ENCODE measurements around the gene ATP6V0D1. TPM values are rescaled to one million over a fixed set of nuclear protein-coding genes. Genes with fewer than 3 reads are reported as not detected.

The ATP6V0D1 gene
- total and polyA plus RNA-seq, 9 donors = 32.5 to 113 (median 63.0) TPM

DNA sequence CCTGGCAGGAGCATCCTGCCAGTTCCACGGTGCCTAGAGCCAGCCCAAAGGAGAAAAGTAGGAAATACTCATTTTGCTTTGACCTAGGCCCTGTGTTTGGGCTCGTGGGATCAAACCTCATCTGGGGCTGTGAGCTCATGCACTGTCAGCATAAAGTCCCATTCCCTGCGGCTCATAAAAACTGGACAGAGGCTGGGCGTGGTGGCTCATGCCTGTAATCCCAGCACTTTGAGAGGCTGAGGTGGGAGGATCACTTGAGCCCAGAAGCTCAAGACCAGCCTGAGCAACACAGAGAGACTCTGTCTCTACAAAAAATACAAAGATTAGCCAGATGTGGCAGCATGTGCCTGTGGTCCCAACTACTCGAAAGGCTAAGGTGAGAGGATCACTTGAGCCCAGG lies 17.9 kb downstream of the ATP6V0D1 start:
- no peaks in the 10 kb centered on the region for H3K36me3 ChIP-seq
- H3K27me3 ChIP-seq = no peaks in the 10 kb centered on the region
- peaks cover 35% of the 10 kb centered on the region for H3K4me1 ChIP-seq (ENCODE audit: insufficient read depth)
- no peak for DNase-seq
- no peak overlapping the region for H3K4me3 ChIP-seq
- no peak overlapping the region for H3K27ac ChIP-seq
- intact Hi-C loops (cut with DNase I) = loop anchor here in 1 of 4 donors (5.0 to 10.0 kb wide), 3 partner anchors 36 to 528 kb away; partner anchors contain the start of genes CES2 and CIAO2B
- H3K9me3 ChIP-seq = no peaks in the 10 kb centered on the region
- WGBS, 3 donors = 78 to 82% (median 79%) methylated on average over 5 of the region's 5 CpGs
- TF ChIP-seq EP300 (IDR thresholded peaks at IDR 0.05) (no peak), POLR2A (IDR thresholded peaks at IDR 0.05) (no peak)
- TF ChIP-seq, protein P1, sequence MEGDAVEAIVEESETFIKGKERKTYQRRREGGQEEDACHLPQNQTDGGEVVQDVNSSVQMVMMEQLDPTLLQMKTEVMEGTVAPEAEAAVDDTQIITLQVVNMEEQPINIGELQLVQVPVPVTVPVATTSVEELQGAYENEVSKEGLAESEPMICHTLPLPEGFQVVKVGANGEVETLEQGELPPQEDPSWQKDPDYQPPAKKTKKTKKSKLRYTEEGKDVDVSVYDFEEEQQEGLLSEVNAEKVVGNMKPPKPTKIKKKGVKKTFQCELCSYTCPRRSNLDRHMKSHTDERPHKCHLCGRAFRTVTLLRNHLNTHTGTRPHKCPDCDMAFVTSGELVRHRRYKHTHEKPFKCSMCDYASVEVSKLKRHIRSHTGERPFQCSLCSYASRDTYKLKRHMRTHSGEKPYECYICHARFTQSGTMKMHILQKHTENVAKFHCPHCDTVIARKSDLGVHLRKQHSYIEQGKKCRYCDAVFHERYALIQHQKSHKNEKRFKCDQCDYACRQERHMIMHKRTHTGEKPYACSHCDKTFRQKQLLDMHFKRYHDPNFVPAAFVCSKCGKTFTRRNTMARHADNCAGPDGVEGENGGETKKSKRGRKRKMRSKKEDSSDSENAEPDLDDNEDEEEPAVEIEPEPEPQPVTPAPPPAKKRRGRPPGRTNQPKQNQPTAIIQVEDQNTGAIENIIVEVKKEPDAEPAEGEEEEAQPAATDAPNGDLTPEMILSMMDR (IDR thresholded peaks at IDR 0.05) = no peak

DNA sequence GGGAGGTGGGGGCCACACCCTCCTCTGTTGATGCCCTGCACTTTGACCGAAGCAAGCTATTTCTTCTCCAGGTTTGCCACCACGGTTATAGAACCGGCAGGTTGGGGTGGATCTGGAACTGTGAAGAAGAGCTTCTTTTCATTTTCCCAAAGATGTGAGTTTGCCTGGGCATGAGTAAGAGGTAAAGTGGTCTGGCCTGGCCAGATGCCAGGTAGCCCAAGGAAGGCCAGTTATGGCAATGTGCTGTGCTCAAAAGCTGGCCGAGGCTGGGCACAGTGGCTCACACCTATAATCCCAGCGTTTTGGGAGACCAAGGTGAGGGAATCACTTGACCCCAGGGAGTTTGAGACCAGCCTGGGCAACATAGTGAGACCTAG lies 18.7 kb downstream of the ATP6V0D1 start:
- Histone ChIP-seq H3K9me3 (no peaks in the 10 kb centered on the region), H3K4me1 (ENCODE audit: insufficient read depth) (peaks cover 43% of the 10 kb centered on the region), H3K4me3 (no peak overlapping the region), H3K36me3 (no peaks in the 10 kb centered on the region), H3K27ac (no peak overlapping the region), H3K27me3 (no peaks in the 10 kb centered on the region)
- intact Hi-C loops (cut with DNase I) = loop anchor here in 1 of 4 donors (5.0 to 10.0 kb wide), 3 partner anchors 35 to 527 kb away; partner anchors contain the start of genes CES2 and CIAO2B
- 79 to 87% (median 85%) methylated on average over 5 of the region's 5 CpGs for WGBS, 3 donors
- TF ChIP-seq EP300 (IDR thresholded peaks at IDR 0.05) (no peak), POLR2A (IDR thresholded peaks at IDR 0.05) (no peak)
- TF ChIP-seq, protein P1 (IDR thresholded peaks at IDR 0.05) = no peak
- no peak for DNase-seq

DNA sequence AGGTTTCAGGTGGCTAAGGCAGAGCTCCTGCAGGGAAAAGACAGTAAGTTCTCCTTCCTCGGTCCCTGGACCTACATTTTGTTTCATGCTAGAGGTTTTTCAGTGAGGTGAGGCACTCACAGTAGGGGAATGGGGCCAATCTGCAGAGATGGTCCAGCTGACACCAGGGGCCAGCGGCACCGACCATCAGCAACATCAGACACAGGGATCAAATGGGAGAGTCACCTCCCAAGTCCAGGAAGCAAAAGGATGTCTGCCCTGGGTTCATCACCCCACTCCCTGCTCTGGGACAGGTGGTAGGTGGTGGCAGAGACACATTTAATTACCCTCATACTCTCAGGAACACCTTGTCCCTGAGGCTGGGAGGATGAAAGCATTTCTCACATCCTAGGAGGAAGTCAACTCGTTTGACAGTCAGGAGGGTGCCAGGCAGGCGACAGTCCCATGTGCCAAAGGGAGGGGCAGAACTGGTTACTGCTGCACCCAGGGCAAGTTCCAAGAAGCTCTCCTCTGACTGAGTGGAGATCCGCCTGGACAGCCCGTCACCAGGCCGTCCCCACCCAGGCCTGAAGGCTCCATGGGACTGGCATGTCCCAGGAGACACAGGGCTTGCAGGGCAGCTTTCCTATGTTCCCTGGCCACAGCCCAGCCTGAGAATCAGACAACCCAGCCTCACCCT lies 19.2 kb downstream of the ATP6V0D1 start:
- intact Hi-C loops (cut with DNase I) = loop anchor here in 1 of 4 donors (5.0 to 10.0 kb wide), 3 partner anchors 34 to 527 kb away; partner anchors contain the start of genes CES2 and CIAO2B
- Histone ChIP-seq H3K4me3 (no peak overlapping the region), H3K36me3 (no peaks in the 10 kb centered on the region), H3K27ac (no peak overlapping the region), H3K27me3 (no peaks in the 10 kb centered on the region), H3K9me3 (no peaks in the 10 kb centered on the region), H3K4me1 (ENCODE audit: insufficient read depth) (peaks cover 48% of the 10 kb centered on the region)
- 86 to 89% (median 88%) methylated on average over 7 to 8 of the region's 8 CpGs for WGBS, 3 donors
- no peak for DNase-seq
- TF ChIP-seq, protein P1 (IDR thresholded peaks at IDR 0.05) = no peak
- no peak for TF ChIP-seq EP300 (IDR thresholded peaks at IDR 0.05)
- no peak for TF ChIP-seq POLR2A (IDR thresholded peaks at IDR 0.05)

DNA sequence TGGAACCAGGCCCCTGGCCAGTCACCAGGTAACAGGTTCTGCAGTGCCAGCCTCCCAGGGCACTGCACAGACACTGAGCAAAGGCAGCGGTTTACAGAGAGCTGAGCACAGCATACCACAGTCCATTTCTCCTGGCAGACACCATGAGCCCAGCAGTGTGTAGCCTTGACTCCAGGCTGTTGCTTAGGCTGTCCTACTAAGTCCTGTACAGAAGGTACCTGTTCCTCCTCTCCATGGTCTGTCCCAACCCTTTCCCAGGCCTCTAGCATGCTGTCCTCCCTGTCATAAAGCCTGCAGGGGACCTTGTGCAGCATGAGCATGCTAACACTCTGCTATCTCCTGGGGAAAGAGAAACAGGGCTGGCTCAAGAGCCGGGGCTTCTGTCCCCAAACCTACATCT lies 20.0 kb downstream of the ATP6V0D1 start:
- Histone ChIP-seq H3K4me1 (ENCODE audit: insufficient read depth) (peaks cover 52% of the 10 kb centered on the region), H3K27ac (no peak overlapping the region), H3K36me3 (no peaks in the 10 kb centered on the region), H3K4me3 (no peak overlapping the region), H3K9me3 (no peaks in the 10 kb centered on the region), H3K27me3 (no peaks in the 10 kb centered on the region)
- 80 to 93% (median 81%) methylated on average over 2 of the region's 2 CpGs for WGBS, 3 donors
- TF ChIP-seq, protein P1 (IDR thresholded peaks at IDR 0.05) = no peak
- TF ChIP-seq EP300 (IDR thresholded peaks at IDR 0.05) = no peak
- no peak for TF ChIP-seq POLR2A (IDR thresholded peaks at IDR 0.05)
- intact Hi-C loops (cut with DNase I) = loop anchor here in 1 of 4 donors (5.0 to 10.0 kb wide), 3 partner anchors 34 to 526 kb away; partner anchors contain the start of genes CES2 and CIAO2B
- no peak for DNase-seq
